ENCODE measurements around the gene PDXP.
A peak's percentile ranks its signal among the peaks of the same experiment; 100 is the strongest.

PDXP gene

GRCh38 chr22:37628830-37629229 lies 29.7 kb upstream of the PDXP start:
- no peak for DNase-seq (ENCODE audit: low read depth, low spot score)

GRCh38 chr22:37629928-37630327 lies 28.6 kb upstream of the PDXP start:
- no peak for DNase-seq (ENCODE audit: low read depth, low spot score)

GRCh38 chr22:37630839-37631435 lies 27.6 kb upstream of the PDXP start:
- DNase-seq (ENCODE audit: low read depth, low spot score), result no peak

- no peak for DNase-seq (ENCODE audit: low read depth, low spot score)
Measured at GRCh38 chr22:37631448-37632173, 26.9 kb upstream of the PDXP start.

- no peak for DNase-seq (ENCODE audit: low read depth, low spot score)
Measured at GRCh38 chr22:37632174-37633088, 26.1 kb upstream of the PDXP start.

GRCh38 chr22:37633089-37633624 lies 25.4 kb upstream of the PDXP start:
- no peak for DNase-seq (ENCODE audit: low read depth, low spot score)

- DNase-seq (ENCODE audit: low read depth, low spot score), result peak; percentile 71
Measured at GRCh38 chr22:37633625-37634416, 24.7 kb upstream of the PDXP start.

GRCh38 chr22:37634417-37634924 lies 24.1 kb upstream of the PDXP start:
- no peak for DNase-seq (ENCODE audit: low read depth, low spot score)

- DNase-seq (ENCODE audit: low read depth, low spot score), result no peak
Measured at GRCh38 chr22:37635157-37635556, 23.4 kb upstream of the PDXP start.

GRCh38 chr22:37636186-37636948 lies 22.2 kb upstream of the PDXP start:
- peak; percentile 64 for DNase-seq (ENCODE audit: low read depth, low spot score)

- DNase-seq (ENCODE audit: low read depth, low spot score), result no peak
Measured at GRCh38 chr22:37636949-37637273, 21.6 kb upstream of the PDXP start.

- no peak for DNase-seq (ENCODE audit: low read depth, low spot score)
Measured at GRCh38 chr22:37638391-37639069, 20.0 kb upstream of the PDXP start.

GRCh38 chr22:37639070-37639760 lies 19.3 kb upstream of the PDXP start, which contains the start of gene SH3BP1:
SH3BP1 (plus strand) TSS chr22:37639669; CDS start chr22:37639788, 119 bp downstream.
- DNase-seq (ENCODE audit: low read depth, low spot score), result peak; percentile 88

GRCh38 chr22:37639771-37640590 lies 18.5 kb upstream of the PDXP start:
- DNase-seq (ENCODE audit: low read depth, low spot score), result peak; percentile 56

- DNase-seq (ENCODE audit: low read depth, low spot score), result no peak
Measured at GRCh38 chr22:37640591-37641560, 17.6 kb upstream of the PDXP start.

GRCh38 chr22:37641561-37641949 lies 17.0 kb upstream of the PDXP start:
- no peak for DNase-seq (ENCODE audit: low read depth, low spot score)

GRCh38 chr22:37643225-37643847 lies 15.2 kb upstream of the PDXP start:
- peak; percentile 88 for DNase-seq (ENCODE audit: low read depth, low spot score)

Measured in ELF-1 (cell line).